ENCODE results near the gene TDRD10. TPM values are rescaled to one million over a fixed set of nuclear protein-coding genes. Genes with fewer than 3 reads are reported as not detected.

Gene TDRD10, protein sequence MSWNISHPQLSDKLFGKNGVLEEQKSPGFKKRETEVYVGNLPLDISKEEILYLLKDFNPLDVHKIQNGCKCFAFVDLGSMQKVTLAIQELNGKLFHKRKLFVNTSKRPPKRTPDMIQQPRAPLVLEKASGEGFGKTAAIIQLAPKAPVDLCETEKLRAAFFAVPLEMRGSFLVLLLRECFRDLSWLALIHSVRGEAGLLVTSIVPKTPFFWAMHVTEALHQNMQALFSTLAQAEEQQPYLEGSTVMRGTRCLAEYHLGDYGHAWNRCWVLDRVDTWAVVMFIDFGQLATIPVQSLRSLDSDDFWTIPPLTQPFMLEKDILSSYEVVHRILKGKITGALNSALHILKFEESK
- polyA plus RNA-seq (ENCODE audit: insufficient read length in 3 of 3) = 1 to 10 TPM in 2 of 3 donors, under 1 TPM in 1; 0.71 to 1.1 (median 1.0) TPM

DNA sequence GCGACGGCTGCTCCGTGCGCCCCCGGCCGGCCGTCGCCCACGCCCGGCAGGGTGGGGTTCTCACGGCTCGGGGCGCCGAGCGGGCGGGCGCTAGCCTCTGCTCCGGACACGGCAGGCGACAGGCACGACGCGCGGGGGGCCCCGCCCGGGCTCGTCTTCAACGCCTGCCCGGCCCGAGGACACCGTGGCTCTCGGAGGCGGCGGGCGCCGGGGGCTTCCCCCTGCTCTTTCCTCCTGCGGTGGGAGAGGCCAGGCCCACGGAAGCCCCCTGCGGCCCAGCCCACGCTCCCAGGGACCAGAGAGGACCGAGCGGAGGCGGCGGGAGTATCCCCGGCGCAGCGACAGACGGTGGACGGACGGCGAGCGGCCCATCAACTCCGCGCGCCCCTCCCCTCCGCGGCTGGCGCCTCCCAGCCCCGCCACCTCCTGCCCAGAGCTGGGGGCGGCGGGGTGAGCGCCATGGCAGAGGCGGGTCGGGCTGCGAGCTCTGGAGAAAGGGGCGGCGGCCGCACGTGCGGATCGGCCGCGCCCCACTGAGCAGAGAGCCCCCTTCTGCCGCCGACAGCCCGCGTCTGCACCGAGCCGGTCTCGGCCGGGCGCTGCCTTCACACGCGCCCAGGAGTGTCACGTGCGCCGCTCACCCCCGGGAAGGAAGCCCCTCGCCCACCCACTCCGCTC lies at the start of gene TDRD10, which contains the start of gene SHE:
Gene TDRD10 (plus strand): TSS at position 154 of the 678 bp plus-strand sequence. CDS start 4,685 bp downstream, outside the sequence.
Gene SHE (minus strand): TSS at position 347 of the 678 bp plus-strand sequence. CDS start 386 bp downstream, outside the sequence.
- DNase-seq (ENCODE audit: low read depth in 3 of 3, low spot score in 2 of 3) = no peak

DNA sequence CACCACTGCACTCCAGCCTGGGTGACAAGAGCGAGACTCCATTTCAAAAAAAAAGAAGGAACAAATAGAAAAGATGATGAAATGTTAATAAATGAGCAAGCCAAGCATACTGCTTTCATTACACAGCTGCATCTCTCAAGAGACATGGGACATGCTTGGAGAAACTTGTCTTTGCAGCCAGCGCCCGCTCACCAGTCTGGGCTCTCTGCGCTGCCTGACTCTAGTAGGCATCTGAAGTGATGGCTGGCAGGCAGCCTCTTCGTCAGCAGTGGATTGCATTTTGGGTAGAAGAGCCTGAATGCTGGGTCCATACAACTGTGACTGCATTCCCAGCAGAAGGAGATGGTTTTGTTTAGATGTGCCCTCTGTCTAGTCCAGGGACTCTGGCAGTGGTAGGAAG lies 48.9 kb upstream of the TDRD10 start:
- DNase-seq (ENCODE audit: low read depth in 3 of 3, low spot score in 2 of 3) = no peak

DNA sequence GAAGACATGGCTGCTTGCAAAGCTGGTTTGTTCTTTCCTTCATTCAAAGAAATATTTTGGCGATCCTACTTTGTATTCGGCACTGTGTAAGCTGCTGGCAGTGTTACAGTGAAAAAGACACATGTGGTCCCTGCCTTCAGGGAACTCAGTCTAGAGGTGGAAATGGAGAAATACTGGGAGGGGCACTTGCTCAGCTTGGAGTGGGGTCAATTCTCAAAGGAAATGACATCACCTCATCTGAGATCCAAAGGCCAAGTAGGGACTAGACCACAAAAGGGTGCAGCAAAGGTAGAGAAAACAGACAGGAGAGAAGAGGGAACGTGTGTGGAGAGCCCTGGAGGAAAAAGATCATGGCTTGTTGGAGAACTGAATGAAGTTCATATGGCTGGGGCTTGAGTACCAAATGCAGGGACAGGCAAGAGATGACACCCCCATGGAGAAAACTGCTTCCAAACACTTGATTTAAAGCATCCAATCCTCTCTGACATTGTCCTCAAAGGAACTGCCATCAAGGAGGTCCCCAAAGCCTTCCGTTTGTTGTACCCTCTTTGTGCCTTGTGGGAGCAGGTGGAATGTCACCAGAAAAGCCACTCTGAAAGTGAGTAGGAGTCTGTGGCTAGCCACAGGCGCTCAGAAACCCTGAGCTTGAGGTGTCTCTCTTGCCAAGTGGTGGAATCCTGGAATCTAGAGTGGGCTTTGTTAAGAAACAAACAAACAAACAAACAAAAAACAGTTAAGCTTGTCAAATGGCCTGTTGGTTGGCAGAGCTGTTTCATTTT lies 48.3 kb upstream of the TDRD10 start:
- no peak for DNase-seq (ENCODE audit: low read depth in 3 of 3, low spot score in 2 of 3)

DNA sequence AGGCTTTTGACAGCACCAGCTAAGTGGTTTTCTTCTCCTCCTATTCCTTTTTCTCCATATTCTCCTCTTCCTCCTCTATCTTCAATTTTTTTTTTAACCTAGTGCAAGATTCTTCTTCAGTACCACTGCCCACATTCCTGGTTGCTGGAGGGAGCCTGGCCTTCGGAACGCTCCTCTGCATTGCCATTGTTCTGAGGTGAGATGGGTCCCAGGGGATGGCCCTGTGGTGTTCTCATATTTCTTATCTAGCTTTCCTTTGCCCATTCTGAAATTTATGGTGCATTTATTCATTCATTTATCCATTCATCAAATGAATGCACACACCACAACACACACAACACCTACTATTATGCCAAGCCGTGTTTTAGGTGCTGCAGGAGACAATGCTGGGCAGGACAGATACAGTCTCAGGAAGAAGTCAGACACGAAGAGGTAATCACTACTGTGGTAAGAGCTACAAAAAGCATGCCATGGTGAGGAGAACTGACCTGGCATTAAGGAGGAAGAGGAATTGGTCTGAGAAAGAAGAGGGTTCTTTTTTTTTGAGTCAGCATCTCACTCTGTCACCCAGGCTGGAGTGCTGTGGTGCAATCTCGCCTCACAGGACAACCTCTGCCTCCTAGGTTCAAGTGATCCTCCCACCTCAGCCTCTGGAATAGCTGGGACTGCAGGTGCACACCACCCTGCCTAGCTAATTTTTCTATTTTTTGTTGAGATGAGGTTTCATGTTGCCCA lies 47.5 kb upstream of the TDRD10 start:
- no peak for DNase-seq (ENCODE audit: low read depth in 3 of 3, low spot score in 2 of 3)

DNA sequence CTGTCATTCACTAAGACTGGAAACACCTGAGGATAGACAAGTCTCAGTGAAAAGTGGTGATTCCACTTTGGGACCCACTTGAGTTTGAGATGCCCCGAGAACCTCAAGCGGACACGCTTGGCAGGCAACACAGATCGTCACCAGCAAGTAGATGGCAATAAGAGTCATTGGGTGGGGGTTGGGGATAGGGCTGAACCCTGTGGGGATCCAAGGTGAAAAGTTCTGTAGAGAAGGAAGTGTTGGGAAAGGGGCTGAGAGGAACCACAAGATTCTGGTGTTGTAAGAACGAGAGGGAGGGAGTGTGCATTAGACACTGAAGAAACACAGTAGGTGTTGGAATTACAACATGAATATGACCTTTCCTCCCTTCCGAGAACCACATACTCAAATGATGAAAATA lies 45.4 kb upstream of the TDRD10 start:
- no peak for DNase-seq (ENCODE audit: low read depth in 3 of 3, low spot score in 2 of 3)

DNA sequence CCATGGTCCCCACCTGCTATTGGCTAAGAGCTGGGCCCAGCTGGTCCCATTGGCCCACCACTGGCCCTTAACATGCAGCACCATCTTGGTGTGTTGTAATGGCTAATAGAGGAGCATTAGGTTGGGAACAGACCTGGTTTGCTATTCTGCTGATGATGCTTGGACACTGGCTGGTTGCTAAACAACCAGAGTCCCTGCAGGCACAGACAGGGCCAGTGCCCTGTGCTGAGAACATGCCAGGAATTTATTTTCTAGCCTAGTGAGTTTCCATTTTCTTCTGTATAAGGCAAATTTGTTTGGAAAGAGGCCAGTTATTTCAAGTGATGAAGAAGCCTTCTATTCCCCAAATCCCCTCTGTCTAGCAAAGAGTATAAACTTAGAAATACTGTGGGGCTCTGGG lies 42.9 kb upstream of the TDRD10 start:
- no peak for DNase-seq (ENCODE audit: low read depth in 3 of 3, low spot score in 2 of 3)

DNA sequence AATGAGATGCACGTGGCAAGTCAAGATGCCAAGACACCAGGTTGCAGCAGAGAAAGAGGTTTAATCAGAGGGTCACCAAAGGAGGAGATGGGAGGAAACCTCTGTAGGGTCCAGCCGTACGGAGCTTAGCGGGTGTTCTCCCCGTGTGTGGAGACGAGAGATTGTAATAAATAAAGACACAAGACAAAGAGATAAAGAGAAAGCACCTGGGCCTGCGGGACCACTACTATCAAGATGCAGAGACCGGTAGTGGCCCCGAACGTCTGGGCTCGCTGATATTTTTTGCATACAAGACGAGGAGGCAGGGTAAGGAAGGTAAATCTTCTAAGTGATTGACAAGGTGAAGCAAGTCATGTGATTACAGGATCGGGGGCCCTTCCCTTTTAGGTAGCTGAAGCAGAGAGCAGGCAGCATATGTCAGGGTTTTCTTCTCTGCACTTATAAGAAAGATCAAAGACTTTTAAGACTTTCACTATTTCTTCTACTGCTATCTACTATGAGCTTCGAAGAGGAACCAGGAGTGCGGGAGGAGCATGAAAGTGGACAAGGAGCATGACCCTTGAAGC lies 41.2 kb upstream of the TDRD10 start:
- no peak for DNase-seq (ENCODE audit: low read depth in 3 of 3, low spot score in 2 of 3)

DNA sequence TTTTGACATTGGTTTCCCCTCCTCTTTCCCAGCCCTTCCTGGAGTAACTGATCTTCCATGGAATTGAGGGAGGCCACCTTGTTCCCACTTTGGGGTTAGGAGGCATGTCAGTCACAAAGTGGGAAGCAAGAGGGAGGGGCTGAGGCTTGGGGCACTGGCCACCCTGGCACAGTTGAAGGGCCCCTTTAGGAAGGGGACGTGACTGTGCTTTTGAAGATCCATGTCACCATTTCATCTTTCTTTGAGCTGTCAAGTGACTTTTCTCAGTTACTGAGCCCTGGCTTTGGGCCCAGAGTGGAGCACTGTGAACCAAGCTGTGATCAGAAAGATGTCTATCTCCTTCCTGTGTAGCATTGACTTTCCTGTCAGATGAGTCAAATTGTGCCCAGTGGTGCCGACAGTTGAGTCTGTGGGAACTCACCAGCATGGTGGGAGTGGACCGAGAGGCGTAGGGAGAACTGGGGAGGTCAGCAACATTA lies 38.5 kb upstream of the TDRD10 start:
- no peak for DNase-seq (ENCODE audit: low read depth in 3 of 3, low spot score in 2 of 3)

DNA sequence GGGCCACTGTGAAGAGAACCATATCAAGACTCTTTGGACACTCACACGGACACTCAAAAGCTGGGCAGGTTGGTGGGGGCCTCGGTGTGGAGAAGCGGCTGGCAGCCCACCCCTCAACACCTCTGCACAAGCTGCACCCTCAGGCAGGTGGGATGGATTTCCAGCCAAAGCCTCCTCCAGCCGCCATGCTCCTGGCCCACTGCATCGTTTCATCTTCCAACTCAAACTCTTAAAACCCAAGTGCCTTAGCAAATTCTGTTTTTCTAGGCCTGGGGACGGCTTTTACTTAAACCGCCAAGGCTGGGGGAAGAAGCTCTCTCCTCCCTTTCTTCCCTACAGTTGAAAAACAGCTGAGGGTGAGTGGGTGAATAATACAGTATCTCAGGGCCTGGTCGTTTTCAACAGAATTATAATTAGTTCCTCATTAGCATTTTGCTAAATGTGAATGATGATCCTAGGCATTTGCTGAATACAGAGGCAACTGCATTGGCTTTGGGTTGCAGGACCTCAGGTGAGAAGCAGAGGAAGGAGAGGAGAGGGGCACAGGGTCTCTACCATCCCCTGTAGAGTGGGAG lies 36.3 kb upstream of the TDRD10 start:
- DNase-seq (ENCODE audit: low read depth in 3 of 3, low spot score in 2 of 3) = no peak

DNA sequence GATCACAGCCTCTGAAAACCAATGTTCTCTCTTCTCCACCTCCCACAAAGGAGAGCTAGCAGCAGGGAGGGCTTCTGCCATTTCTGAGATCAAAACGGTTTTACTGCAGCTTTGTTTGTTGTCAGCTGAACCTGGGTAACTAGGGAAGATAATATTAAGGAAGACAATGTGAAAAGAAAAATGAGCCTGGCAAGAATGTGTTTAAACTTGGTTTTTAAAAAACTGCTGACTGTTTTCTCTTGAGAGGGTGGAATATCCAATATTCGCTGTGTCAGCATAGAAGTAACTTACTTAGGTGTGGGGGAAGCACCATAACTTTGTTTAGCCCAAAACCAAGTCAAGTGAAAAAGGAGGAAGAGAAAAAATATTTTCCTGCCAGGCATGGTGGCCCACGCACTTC lies 35.8 kb upstream of the TDRD10 start:
- no peak for DNase-seq (ENCODE audit: low read depth in 3 of 3, low spot score in 2 of 3)

DNA sequence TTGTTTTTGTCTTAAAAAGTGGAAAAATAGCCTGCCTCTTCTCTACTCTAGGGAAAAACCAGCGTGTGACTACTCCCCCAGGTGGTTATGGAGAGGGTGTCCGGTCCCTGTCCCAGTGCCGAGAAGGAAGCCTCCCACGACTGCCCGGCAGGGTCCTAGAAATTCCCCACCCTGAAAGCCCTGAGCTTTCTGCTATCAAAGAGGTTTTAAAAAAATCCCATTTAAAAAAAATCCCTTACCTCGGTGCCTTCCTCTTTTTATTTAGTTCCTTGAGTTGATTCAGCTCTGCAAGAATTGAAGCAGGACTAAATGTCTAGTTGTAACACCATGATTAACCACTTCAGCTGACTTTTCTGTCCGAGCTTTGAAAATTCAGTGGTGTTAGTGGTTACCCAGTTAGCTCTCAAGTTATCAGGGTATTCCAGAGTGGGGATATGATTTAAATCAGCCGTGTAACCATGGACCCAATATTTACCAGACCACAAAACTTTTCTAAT lies 35.0 kb upstream of the TDRD10 start:
- DNase-seq (ENCODE audit: low read depth in 3 of 3, low spot score in 2 of 3) = no peak

DNA sequence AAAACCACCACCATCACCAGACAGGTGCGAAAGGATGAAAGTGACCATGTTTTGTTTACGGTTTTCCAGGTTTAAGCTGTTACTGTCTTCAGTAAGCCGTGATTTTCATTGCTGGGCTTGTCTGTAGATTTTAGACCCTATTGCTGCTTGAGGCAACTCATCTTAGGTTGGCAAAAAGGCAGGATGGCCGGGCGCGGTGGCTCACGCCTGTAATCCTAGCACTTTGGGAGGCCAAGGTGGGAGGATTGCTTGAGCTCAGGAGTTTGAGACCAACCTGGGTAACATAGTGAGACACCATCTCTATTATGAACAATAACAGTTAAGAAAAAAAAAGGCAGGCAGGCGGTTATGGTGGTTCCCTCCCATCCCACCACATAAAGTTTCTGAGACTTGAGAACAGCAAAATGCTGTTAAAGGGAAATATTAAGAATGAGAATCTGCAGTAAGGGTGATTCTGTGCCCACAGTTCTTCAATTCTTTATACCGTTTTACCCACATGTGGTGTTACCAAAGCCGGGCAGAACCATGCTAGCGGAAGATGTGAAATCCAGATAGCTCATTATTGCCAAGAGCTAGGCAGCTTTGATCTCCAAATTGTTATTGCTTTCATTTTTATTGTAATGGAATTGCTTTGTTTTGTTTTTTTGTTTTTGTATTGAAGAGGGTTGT lies 34.5 kb upstream of the TDRD10 start:
- DNase-seq (ENCODE audit: low read depth in 3 of 3, low spot score in 2 of 3) = no peak

DNA sequence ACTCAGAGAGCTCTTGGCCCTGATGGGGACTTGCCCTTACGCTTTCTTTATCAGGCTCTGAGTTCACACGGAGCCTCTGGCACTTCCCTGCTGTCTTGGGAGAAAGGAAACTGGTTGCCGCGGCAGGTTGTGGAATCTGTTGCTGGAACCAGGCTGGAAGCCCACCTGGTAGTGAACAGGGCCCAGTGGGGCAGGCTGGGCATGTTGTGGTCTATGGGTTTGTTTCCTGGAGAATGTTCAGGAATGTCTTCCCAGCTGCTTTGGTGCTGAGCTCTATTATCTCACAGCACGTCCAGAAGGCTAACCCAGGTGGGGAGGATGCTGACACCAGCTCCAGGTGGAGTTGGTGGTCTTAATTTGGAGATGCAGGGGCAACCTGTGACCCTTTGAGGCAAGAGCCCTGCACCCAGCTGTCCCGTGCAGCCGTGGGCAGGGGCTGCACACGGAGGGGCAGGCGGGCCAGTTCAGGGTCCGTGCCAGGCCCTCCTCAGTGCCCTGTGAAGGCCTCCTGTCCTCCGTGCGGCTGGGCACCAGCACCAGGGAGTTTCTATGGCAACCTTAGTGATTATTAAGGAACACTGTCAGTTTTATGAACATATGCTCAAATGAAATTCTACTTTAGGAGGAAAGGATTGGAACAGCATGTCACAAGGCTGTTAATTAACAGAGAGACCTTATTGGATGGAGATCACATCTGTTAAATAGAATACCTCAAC lies 33.3 kb upstream of the TDRD10 start:
- no peak for DNase-seq (ENCODE audit: low read depth in 3 of 3, low spot score in 2 of 3)

DNA sequence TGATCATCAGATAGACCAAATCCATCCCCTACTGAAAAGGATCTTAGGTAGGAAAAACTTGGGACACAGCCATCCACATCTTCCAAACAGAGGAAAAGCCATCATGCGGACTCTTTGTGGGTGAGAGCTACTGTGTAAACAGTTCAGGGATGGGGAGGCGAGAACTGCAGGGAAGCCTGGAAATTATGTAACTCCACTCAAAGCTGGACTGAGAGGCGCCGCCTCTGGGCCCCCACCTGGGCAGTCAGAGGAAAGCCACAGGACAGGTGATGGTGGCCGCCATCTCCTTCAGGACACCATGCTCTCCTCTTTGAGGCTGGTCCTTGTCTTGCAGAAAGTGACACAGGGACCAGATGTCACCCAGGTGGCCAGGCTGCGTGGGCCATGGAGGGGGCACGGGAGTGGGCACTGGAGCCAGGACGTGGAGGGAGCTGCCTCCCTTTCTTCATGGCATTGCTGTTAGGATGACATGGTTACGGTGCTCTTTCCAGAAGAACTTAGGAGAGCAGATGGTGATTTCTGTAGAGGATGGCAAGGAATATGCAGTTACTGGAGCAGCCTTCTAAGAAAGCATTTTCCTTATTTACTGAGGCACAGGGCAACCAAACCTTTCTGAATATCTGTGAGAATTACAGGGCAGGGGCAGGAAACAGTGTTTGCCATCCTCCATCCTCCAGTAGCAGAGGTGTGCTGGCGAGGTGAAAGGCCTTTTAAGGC lies 32.0 kb upstream of the TDRD10 start:
- no peak for DNase-seq (ENCODE audit: low read depth in 3 of 3, low spot score in 2 of 3)

DNA sequence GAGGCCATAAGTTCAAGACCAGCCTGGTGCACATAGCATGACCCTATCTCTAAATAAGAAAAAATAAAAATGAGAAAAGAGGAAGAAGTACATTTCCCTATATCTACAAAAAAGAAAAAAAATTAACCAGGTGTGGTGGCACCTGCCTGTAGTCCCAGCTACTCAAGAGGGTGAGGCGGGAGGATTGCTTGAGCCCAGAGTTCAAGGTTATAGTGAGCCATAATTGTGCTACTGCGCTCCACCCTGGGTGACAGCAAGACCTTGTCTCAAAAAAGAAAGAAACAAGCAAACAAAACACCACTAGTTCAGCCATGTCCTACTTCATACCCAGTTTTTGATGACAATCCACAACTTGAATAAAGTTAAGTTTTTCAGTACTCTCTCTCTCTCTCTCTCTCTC lies 30.7 kb upstream of the TDRD10 start:
- no peak for DNase-seq (ENCODE audit: low read depth in 3 of 3, low spot score in 2 of 3)

DNA sequence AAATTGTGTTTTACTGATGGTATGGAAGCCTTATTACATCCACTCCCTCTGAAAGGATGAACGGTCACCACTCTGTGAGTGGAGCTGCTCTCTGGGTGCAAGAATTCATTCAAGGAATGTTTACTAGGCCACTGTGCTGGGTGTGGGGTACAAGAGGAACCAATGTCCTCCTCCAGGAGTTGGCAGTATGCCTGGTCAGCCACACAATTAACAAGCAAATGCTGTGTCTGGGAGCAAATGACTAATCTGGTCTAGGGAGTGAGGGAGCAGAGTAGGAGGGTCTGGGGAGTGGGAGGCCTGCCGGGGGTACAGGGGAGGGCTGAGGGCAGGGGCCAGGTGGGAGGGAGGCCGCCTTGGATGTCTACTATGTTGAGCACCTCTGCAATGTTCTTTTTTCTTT lies 27.2 kb upstream of the TDRD10 start:
- no peak for DNase-seq (ENCODE audit: low read depth in 3 of 3, low spot score in 2 of 3)

DNA sequence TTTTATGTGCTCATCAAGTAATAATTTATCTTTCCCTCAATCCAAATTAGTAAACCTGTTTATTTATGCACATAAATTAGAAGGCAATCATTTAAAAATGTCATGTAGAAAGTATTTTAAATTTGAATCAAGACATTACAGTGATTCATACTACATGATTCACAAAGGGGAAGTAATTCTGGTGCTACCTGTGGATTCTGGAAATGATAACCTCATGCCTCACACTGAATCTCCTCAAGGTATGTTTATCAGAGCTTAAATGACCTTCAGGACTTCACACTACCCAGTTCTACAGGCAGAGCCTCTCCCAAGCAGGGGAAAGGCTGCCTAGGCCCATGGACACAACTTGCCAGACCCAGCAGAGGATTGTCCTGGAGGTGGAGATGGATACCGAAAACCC lies 25.2 kb upstream of the TDRD10 start:
- DNase-seq (ENCODE audit: low read depth in 3 of 3, low spot score in 2 of 3) = no peak

DNA sequence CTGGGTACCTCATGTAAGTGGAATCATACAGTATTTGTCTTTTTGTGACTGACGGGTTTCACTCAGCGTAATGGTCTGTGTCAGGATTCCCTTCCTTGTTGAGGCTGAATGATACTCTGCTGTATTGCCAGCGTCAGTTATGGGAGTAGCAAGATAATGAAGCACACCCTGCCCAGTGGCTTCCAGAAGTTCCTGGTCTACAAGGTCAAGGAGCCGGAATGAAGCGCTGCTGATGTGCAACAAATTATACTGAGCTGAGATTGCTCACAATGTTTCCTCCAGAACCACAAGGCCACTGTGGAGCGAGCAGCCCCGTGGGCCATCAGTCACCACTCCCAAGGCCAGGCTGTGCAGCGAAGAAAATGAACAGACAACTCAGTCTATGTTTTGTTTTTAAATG lies 24.0 kb upstream of the TDRD10 start:
- DNase-seq (ENCODE audit: low read depth in 3 of 3, low spot score in 2 of 3) = no peak
